Measurements from ENCODE around the gene KRT86. TPM values are rescaled to one million over a fixed set of nuclear protein-coding genes. Genes with fewer than 3 reads are reported as not detected.

Gene KRT86
- total and polyA plus RNA-seq, 9 of the 15 experiments (the other 6 are each of a cell fraction or from before 2014, with no cell fraction given), result not detected

DNA sequence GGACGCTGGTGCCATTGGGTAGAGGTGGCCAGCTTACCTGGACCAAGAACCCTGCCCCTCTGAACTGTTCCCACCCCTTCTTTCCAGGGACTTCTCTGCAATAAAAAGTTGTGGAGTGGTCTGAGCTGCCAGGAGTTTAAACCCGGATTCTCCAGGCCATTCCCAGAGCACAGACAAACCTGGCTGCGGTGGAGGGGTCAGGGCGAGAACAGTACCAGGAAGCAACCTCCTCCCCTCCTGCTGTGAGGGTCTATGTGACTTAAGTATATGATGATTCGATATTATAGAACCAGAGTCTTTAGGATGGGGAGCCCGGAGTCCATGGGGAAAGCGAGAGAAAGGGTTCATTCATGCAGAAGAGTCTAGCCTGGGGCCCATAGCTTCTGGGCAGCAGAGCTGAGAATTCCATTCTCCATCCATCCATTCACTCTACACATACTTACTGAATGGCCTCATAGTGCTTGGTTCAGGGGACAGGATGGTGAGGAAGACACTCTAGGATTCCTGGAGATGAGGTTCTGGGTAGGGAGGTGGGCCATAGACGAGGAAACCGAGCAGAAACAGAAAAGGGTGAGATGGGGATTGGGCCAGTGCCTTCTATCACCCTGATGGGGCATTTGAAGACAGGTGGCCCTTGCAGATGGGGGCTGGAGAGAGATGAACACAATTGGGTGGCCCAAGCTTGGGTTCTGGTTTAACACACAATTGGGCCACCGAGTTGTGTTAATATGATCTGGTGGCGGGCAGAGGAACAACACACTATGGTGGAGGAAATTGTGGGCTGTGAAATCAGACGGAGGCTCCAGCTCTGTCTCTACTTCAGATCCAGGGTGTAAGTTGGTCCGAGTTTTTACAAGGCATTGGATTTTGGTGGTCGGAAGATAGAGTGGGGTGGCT is 5.2 kb downstream of the KRT86 start:
- no peak for FAIRE-seq
- Histone ChIP-seq H2AFZ (ENCODE audit: low read depth, low read length) (no peak overlapping the region), H3K9me1 (ENCODE audit: control insufficient read depth, insufficient read depth, low read length) (no peaks in the 10 kb centered on the region), H4K20me1 (replicated peaks; ENCODE audit: control insufficient read depth, insufficient read depth, low read length) (no peaks in the 10 kb centered on the region; the same call in 1 of the 2 replicates), H3K27me3 (ENCODE audit: control insufficient read depth in 2 of 2, insufficient read depth in 2 of 2, low read length in 2 of 2) (peaks cover 0 to 19% of the 10 kb centered on the region in 2 experiments; a peak in 2 of 5 replicates), H3K4me2 (ENCODE audit: insufficient read depth, low read length) (peak overlapping the region; percentile 3; the same call in 1 of the 2 replicates), H3K27ac (ENCODE audit: extremely low read depth, low read depth, low read length) (no peak overlapping the region; the same call in 2 of the 3 replicates), H3K4me1 (replicated peaks in 1 of 2; ENCODE audit: control insufficient read depth in 2 of 2, insufficient read depth in 2 of 2, low read length in 2 of 2) (peaks cover 6 to 22% of the 10 kb centered on the region in 2 experiments; a peak in 4 of 5 replicates), H3K79me2 (ENCODE audit: control insufficient read depth, insufficient read depth, low read length) (no peaks in the 10 kb centered on the region), H3K9me3 (replicated peaks; ENCODE audit: control insufficient read depth, insufficient read depth, low read depth, low read length) (no peaks in the 10 kb centered on the region), H3K9ac (ENCODE audit: insufficient read depth in 1 of 2, low read depth in 2 of 2, low read length in 2 of 2) (no peak overlapping the region), H3K4me3 (no peak overlapping the region), H3K36me3 (ENCODE audit: control insufficient read depth, insufficient read depth, low read length) (no peaks in the 10 kb centered on the region)
- BruUV-seq (replicated peaks), result no TSS peak
- ChIA-PET POLR2A (interaction anchor here (0.6 to 0.9 kb wide), 7 partner anchors 10 to 1338 kb away, joined by 3 read pairs; no protein-coding TSS in a partner anchor), CTCF (ENCODE audit: low intra/inter-chr PET ratio) (interaction anchor here (0.6 to 0.7 kb wide), 2 partner anchors 127 to 163 kb away, joined by 3 to 4 read pairs; no protein-coding TSS in a partner anchor)
- intact Hi-C loops (cut with micrococcal nuclease), result no loop called here
- ATAC-seq, result peak; percentile 12
- no peak for DNase-seq (ENCODE audit: extremely low read depth in 1 of 4, low spot score in 3 of 4)
- 34% methylated on average over 14 of the region's 14 CpGs for WGBS (ENCODE audit: insufficient coverage, low coverage, missing lambda C conversion rate)
- in situ Hi-C loops (cut with MboI), result no loop called here
- TF ChIP-seq ZSCAN29 (IDR thresholded peaks at IDR 0.05) (no peak), L3MBTL2 (IDR thresholded peaks at IDR 0.05) (0 out of 2 replicates have a peak, but pooled peaks have one; percentile 50), GTF2A2 (tag; IDR thresholded peaks at IDR 0.05) (peak; percentile 46; the same call in 1 of the 2 replicates), MYBL2 (IDR thresholded peaks at IDR 0.05; ENCODE audit: low read depth) (no peak), MYBL2 (CRISPR knock-in tag; IDR thresholded peaks at IDR 0.05; ENCODE audit: borderline replicate concordance) (no peak), KLF1 (tag; IDR thresholded peaks at IDR 0.05) (peak; percentile 65; the same call in 1 of the 2 replicates), MEF2D (tag; conservative IDR thresholded peaks at IDR 0.05; ENCODE audit: low read depth) (peak; percentile 3; the same call in 1 of the 2 replicates), NR2C2 (CRISPR knock-in tag; IDR thresholded peaks at IDR 0.05) (no peak), NR2C2 (tag; IDR thresholded peaks at IDR 0.05) (0 out of 2 replicates have a peak, but pooled peaks have one; percentile 7), ZNF197 (CRISPR knock-in tag; IDR thresholded peaks at IDR 0.05; ENCODE audit: low read depth) (peak; percentile 65; the same call in 1 of the 2 replicates), DDX20 (tag; IDR thresholded peaks at IDR 0.05; ENCODE audit: low read depth) (0 out of 2 replicates have a peak, but pooled peaks have one; percentile 42), HDAC8 (tag; IDR thresholded peaks at IDR 0.05) (peak; percentile 63), ZFPM2 (CRISPR knock-in tag; IDR thresholded peaks at IDR 0.05) (0 out of 2 replicates have a peak, but pooled peaks have one; percentile 24), ZNF311 (CRISPR knock-in tag; IDR thresholded peaks at IDR 0.05) (0 out of 2 replicates have a peak, but pooled peaks have one; percentile 14), TAF9B (IDR thresholded peaks at IDR 0.05; ENCODE audit: partially characterized antibody) (no peak), NR2C1 (IDR thresholded peaks at IDR 0.05) (no peak), NR2C1 (tag; IDR thresholded peaks at IDR 0.05) (0 out of 2 replicates have a peak, but pooled peaks have one; percentile 8), ZNF263 (CRISPR knock-in tag; IDR thresholded peaks at IDR 0.05; ENCODE audit: borderline replicate concordance) (no peak), ZNF134 (CRISPR knock-in tag; conservative IDR thresholded peaks at IDR 0.05) (0 out of 2 replicates have a peak, but pooled peaks have one; percentile 27), RBM22 (IDR thresholded peaks at IDR 0.05; ENCODE audit: low read depth, low read length, poor library complexity, severe bottlenecking) (no peak), CBX2 (IDR thresholded peaks at IDR 0.05; ENCODE audit: insufficient read depth, low read length, poor library complexity, severe bottlenecking) (no peak)
- TF ChIP-seq, protein P1, sequence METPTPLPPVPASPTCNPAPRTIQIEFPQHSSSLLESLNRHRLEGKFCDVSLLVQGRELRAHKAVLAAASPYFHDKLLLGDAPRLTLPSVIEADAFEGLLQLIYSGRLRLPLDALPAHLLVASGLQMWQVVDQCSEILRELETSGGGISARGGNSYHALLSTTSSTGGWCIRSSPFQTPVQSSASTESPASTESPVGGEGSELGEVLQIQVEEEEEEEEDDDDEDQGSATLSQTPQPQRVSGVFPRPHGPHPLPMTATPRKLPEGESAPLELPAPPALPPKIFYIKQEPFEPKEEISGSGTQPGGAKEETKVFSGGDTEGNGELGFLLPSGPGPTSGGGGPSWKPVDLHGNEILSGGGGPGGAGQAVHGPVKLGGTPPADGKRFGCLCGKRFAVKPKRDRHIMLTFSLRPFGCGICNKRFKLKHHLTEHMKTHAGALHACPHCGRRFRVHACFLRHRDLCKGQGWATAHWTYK (CRISPR knock-in tag; IDR thresholded peaks at IDR 0.05), result 0 out of 2 replicates have a peak, but pooled peaks have one; percentile 55
